Measurements from ENCODE around the gene G3BP2. TPM values are rescaled to one million over a fixed set of nuclear protein-coding genes. Genes with fewer than 3 reads are reported as not detected.

G3BP2 gene
- total RNA-seq, 3 donors from 2014 or later = 75.4 to 92.6 (median 86.2) TPM

DNA sequence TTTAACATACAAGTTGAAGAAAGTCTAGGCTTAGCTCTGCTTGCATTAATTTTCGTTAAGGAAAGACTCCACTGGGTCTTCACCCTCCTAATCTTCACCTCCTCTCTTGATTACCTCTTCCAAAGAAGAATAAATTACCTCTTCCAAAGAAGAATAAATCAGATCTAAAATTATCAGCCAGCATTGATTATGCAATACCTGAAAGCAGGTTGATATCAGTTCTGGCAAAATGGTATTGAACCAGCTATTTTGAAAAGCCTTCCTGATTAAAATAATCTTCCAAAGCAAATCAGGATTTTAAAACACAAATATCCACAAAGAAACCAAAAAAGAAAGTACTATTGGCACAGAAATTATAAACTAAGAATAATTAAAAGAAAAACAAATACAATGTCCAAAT is 79.8 kb downstream of the G3BP2 start:
- Histone ChIP-seq H3K4me1 (no peaks in the 10 kb centered on the region), H3K4me3 (no peak overlapping the region), H3K9me3 (no peaks in the 10 kb centered on the region), H3K27me3 (no peaks in the 10 kb centered on the region), H3K36me3 (no peaks in the 10 kb centered on the region), H3K27ac (no peak overlapping the region)
- intact Hi-C loops (cut with DNase I; ENCODE audit: low total_unique reads) = no loop called here
- no peak for DNase-seq (ENCODE audit: low spot score in 2 of 2)
- TF ChIP-seq, protein P1, sequence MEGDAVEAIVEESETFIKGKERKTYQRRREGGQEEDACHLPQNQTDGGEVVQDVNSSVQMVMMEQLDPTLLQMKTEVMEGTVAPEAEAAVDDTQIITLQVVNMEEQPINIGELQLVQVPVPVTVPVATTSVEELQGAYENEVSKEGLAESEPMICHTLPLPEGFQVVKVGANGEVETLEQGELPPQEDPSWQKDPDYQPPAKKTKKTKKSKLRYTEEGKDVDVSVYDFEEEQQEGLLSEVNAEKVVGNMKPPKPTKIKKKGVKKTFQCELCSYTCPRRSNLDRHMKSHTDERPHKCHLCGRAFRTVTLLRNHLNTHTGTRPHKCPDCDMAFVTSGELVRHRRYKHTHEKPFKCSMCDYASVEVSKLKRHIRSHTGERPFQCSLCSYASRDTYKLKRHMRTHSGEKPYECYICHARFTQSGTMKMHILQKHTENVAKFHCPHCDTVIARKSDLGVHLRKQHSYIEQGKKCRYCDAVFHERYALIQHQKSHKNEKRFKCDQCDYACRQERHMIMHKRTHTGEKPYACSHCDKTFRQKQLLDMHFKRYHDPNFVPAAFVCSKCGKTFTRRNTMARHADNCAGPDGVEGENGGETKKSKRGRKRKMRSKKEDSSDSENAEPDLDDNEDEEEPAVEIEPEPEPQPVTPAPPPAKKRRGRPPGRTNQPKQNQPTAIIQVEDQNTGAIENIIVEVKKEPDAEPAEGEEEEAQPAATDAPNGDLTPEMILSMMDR (IDR thresholded peaks at IDR 0.05) = no peak
- TF ChIP-seq POLR2AphosphoS5 (IDR thresholded peaks at IDR 0.05) (no peak), POLR2A (IDR thresholded peaks at IDR 0.05) (no peak)

Other genes with a start within 250 kb of the G3BP2 start
- 10 to 100 TPM; 23.6 to 46.7 (median 25.6) TPM for gene RCHY1, start 159.0 kb downstream of the G3BP2 start, total RNA-seq
- 10 to 100 TPM; 22.2 to 25.9 (median 25.9) TPM for gene THAP6, start 158.9 kb downstream of the G3BP2 start, total RNA-seq
- gene ODAPH, start 117.3 kb downstream of the G3BP2 start, total RNA-seq = not detected
- 1 to 10 TPM in 2 of 3 donors, under 1 TPM in 1; 0.16 to 2.3 (median 1.6) TPM for gene CDKL2, start 42.9 kb downstream of the G3BP2 start, total RNA-seq
- gene USO1, start 51.2 kb upstream of the G3BP2 start, total RNA-seq = 10 to 100 TPM; 74.1 to 76.7 (median 74.1) TPM
- gene PPEF2, start 229.0 kb upstream of the G3BP2 start, total RNA-seq = under 1 TPM in 2 of 3 donors, not detected in 1; 0.15 to 0.33 TPM